Osteocyte (in vitro differentiated cells): ENCODE data around the gene PLA2G3. TPM values are rescaled to one million over a fixed set of nuclear protein-coding genes. Genes with fewer than 3 reads are reported as not detected.

ENCODE experiments used
- DNase-seq: peaks from one replicate; pipeline ENCODE4 v3.0.0; 2021; ENCODE audit warnings: mixed read lengths; ENCODE audit not compliant: unreplicated experiment; ENCODE audit errors: extremely low spot score
- H3K27ac Mint-ChIP-seq: one replicate; pipeline ENCODE4 v1.8.0; 2021; ENCODE audit warnings: mild to moderate bottlenecking, mixed read lengths; ENCODE audit not compliant: unreplicated experiment
- H3K27me3 Mint-ChIP-seq: one replicate; pipeline ENCODE4 v1.8.0; 2021; ENCODE audit warnings: mixed read lengths; ENCODE audit not compliant: unreplicated experiment
- H3K36me3 Mint-ChIP-seq: one replicate; pipeline ENCODE4 v1.8.0; 2021; ENCODE audit warnings: mixed read lengths; ENCODE audit not compliant: unreplicated experiment
- H3K4me1 Mint-ChIP-seq: one replicate; pipeline ENCODE4 v1.8.0; 2021; ENCODE audit warnings: mixed read lengths; ENCODE audit not compliant: unreplicated experiment
- H3K4me3 Mint-ChIP-seq: one replicate; pipeline ENCODE4 v1.8.0; 2021; ENCODE audit warnings: mild to moderate bottlenecking, moderate library complexity, mixed read lengths; ENCODE audit not compliant: unreplicated experiment
- H3K9me3 Mint-ChIP-seq: one replicate; pipeline ENCODE4 v1.8.0; 2021; ENCODE audit warnings: mixed read lengths; ENCODE audit not compliant: unreplicated experiment
- CTCF ChIP-seq: fragments of 200-600 bp; sonication (generic); IDR thresholded peaks from 2 replicates; pipeline ENCODE4 v1.5.0; 2021; ENCODE audit warnings: antibody characterized with exemption, mild to moderate bottlenecking, moderate library complexity
- total RNA-seq: library from RNA; stranded (reverse); gene quantifications from 2 replicates; pipeline ENCODE4 v1.2.1, GENCODE V29; 2021

PLA2G3 gene
- total RNA-seq, 1 donor from 2014 or later: not detected

GRCh38 chr22:31148488-31148887, 8.2 kb upstream of the PLA2G3 start:
- H3K9me3 Mint-ChIP-seq: peaks cover 10% of the 10 kb centered on the region
- no peaks in the 10 kb centered on the region for H3K36me3 Mint-ChIP-seq
- H3K4me3 Mint-ChIP-seq: no peak overlapping the region
- no peaks in the 10 kb centered on the region for H3K27me3 Mint-ChIP-seq
- TF ChIP-seq CTCF: no peak
- peaks cover 10% of the 10 kb centered on the region for H3K4me1 Mint-ChIP-seq
- no peak for DNase-seq
- peak overlapping the region; percentile 87 for H3K27ac Mint-ChIP-seq

- Mint-ChIP-seq H3K36me3 (no peaks in the 10 kb centered on the region), H3K27me3 (peaks cover 7% of the 10 kb centered on the region), H3K9me3 (peaks cover 10% of the 10 kb centered on the region), H3K4me1 (peaks cover 17% of the 10 kb centered on the region), H3K4me3 (no peak overlapping the region), H3K27ac (no peak overlapping the region)
- no peak for TF ChIP-seq CTCF
- no peak for DNase-seq
These were observed 3.9 kb upstream of the PLA2G3 start for GRCh38 chr22:31144223-31144622.

GRCh38 chr22:31143537-31143936, 3.2 kb upstream of the PLA2G3 start:
- Mint-ChIP-seq H3K27me3 (peaks cover 12% of the 10 kb centered on the region), H3K4me1 (peaks cover 10% of the 10 kb centered on the region), H3K9me3 (peaks cover 10% of the 10 kb centered on the region), H3K4me3 (no peak overlapping the region), H3K36me3 (no peaks in the 10 kb centered on the region), H3K27ac (no peak overlapping the region)
- TF ChIP-seq CTCF: no peak
- no peak for DNase-seq

- no peak for DNase-seq
- no peak overlapping the region for H3K27ac Mint-ChIP-seq
- no peak overlapping the region for H3K4me3 Mint-ChIP-seq
- peaks cover 10% of the 10 kb centered on the region for H3K9me3 Mint-ChIP-seq
- peaks cover 13% of the 10 kb centered on the region for H3K27me3 Mint-ChIP-seq
- no peaks in the 10 kb centered on the region for H3K36me3 Mint-ChIP-seq
- peaks cover 8% of the 10 kb centered on the region for H3K4me1 Mint-ChIP-seq
- no peak for TF ChIP-seq CTCF
These were observed 2.7 kb upstream of the PLA2G3 start for GRCh38 chr22:31143038-31143437.

GRCh38 chr22:31142285-31142684, 2.0 kb upstream of the PLA2G3 start:
- Mint-ChIP-seq H3K36me3 (no peaks in the 10 kb centered on the region), H3K4me3 (no peak overlapping the region), H3K27me3 (peaks cover 13% of the 10 kb centered on the region), H3K9me3 (peaks cover 10% of the 10 kb centered on the region), H3K27ac (no peak overlapping the region), H3K4me1 (peaks cover 8% of the 10 kb centered on the region)
- TF ChIP-seq CTCF: no peak
- no peak for DNase-seq
